Measurements from ENCODE around the gene ENTPD8. TPM values are rescaled to one million over a fixed set of nuclear protein-coding genes. Genes with fewer than 3 reads are reported as not detected.

ENTPD8 gene
- total RNA-seq, 1 experiment from 2014 or later = 0.77 TPM

DNA sequence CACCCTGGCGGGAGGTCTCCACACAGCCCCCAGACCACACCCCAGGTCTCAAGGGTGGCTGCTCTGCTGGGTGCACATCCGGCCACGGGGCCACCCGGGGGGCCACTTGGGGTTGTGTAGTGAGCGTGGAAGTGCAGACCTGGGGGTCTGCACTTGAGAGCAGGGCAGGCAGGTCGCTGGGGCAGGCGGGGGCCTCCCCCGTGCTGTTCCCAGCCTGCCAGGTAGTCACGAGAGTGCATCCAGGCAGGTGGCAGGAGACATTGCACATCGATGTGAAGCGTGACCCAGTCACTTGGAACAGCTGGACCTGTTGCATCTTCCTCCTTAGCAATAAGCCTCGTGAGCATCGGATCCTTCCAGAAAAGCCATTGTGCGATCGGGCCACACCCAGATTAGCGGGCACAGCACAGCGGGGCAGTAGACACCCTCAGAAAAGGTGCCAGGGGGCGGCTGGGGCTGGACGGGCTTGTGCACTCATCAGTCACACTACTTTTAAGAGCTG lies 4.8 kb upstream of the ENTPD8 start:
- no peak overlapping the region for H3K14ac ChIP-seq (ENCODE audit: insufficient read depth, low read length)
- Mint-ChIP-seq H3K4me1 (peaks cover 7 to 12% of the 10 kb centered on the region in 2 experiments), H3K4me3 (no peak overlapping the region), H3K9me3 (0 out of 5 replicates have a peak, but pooled peaks cover 0 to 1% of the 10 kb centered on the region in 2 experiments), H3K36me3 (ENCODE audit: insufficient read depth in 1 of 3, low read depth in 3 of 3) (peaks cover 0 to 7% (median 0%) of the 10 kb centered on the region in 3 experiments; a peak in 4 of 7 replicates), H3K27ac (no peak overlapping the region), H3K27me3 (ENCODE audit: low read depth) (peaks cover 20% of the 10 kb centered on the region)
- H3K4me2 ChIP-seq (ENCODE audit: insufficient read depth, insufficient read length, low read length) = no peak overlapping the region
- no peak overlapping the region for H2BK12ac ChIP-seq (ENCODE audit: insufficient read length, low read depth, low read length)
- no peak overlapping the region for H2BK15ac ChIP-seq (ENCODE audit: low read depth, low read length)
- no peak overlapping the region for H3T11ph ChIP-seq (ENCODE audit: low read length)
- H4K8ac ChIP-seq (replicated peaks; ENCODE audit: insufficient read length, low read depth, low read length) = no peak overlapping the region
- no peaks in the 10 kb centered on the region for H3K23me2 ChIP-seq (ENCODE audit: insufficient read length, low read depth, low read length, poor library complexity, severe bottlenecking)
- H3K18ac ChIP-seq (ENCODE audit: insufficient read length, low read depth, low read length) = no peak overlapping the region
- no CpG with 5 or more reads among the region's 19 CpGs for WGBS (ENCODE audit: extremely low coverage, insufficient read length, low lambda C conversion rate)
- no peak overlapping the region for H3K4ac ChIP-seq (ENCODE audit: low read depth, low read length)
- no peak overlapping the region for H2BK120ac ChIP-seq (ENCODE audit: low read depth, low read length, poor library complexity, severe bottlenecking)
- H4K20me1 ChIP-seq (ENCODE audit: control insufficient read depth, insufficient read depth, insufficient read length) = peaks cover 3% of the 10 kb centered on the region
- H4K5ac ChIP-seq (ENCODE audit: insufficient read length, low read depth, low read length) = no peak overlapping the region
- H3K56ac ChIP-seq (ENCODE audit: insufficient read length, low read depth, low read length) = no peak overlapping the region
- H2AFZ ChIP-seq (ENCODE audit: low read length) = no peak overlapping the region
- H3K9ac ChIP-seq (ENCODE audit: extremely low read depth, insufficient read length, low read length) = no peak overlapping the region
- H2BK20ac ChIP-seq (ENCODE audit: low read depth, low read length, poor library complexity, severe bottlenecking) = no peak overlapping the region
- no peak overlapping the region for H2BK5ac ChIP-seq (ENCODE audit: insufficient read length, low read length)
- no peaks in the 10 kb centered on the region for H3K27me3 ChIP-seq (ENCODE audit: insufficient read depth, low read length)
- no peak overlapping the region for H3K23ac ChIP-seq (ENCODE audit: insufficient read length, low read depth, low read length)
- H2AK5ac ChIP-seq (ENCODE audit: insufficient read length, low read length) = no peak overlapping the region
- TF ChIP-seq, protein P1, sequence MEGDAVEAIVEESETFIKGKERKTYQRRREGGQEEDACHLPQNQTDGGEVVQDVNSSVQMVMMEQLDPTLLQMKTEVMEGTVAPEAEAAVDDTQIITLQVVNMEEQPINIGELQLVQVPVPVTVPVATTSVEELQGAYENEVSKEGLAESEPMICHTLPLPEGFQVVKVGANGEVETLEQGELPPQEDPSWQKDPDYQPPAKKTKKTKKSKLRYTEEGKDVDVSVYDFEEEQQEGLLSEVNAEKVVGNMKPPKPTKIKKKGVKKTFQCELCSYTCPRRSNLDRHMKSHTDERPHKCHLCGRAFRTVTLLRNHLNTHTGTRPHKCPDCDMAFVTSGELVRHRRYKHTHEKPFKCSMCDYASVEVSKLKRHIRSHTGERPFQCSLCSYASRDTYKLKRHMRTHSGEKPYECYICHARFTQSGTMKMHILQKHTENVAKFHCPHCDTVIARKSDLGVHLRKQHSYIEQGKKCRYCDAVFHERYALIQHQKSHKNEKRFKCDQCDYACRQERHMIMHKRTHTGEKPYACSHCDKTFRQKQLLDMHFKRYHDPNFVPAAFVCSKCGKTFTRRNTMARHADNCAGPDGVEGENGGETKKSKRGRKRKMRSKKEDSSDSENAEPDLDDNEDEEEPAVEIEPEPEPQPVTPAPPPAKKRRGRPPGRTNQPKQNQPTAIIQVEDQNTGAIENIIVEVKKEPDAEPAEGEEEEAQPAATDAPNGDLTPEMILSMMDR (conservative IDR thresholded peaks at IDR 0.05) = no peak
- H3K9me3 ChIP-seq (ENCODE audit: control insufficient read depth, low read depth, low read length) = no peaks in the 10 kb centered on the region
- no peaks in the 10 kb centered on the region for H3K79me1 ChIP-seq (ENCODE audit: insufficient read depth, low read depth, low read length, poor library complexity, severe bottlenecking)
- DNase-seq = no peak
- H3K4me1 ChIP-seq (ENCODE audit: insufficient read depth, low read length) = no peaks in the 10 kb centered on the region
- H4K91ac ChIP-seq (ENCODE audit: insufficient read length, low read depth, low read length) = no peak overlapping the region
- no peaks in the 10 kb centered on the region for H3K79me2 ChIP-seq (ENCODE audit: insufficient read depth, low read length)
- no peak overlapping the region for H3K27ac ChIP-seq (ENCODE audit: insufficient read length, low read depth, low read length)

Measured in H9 (cell line).